ENCODE results near the gene ATP8A2.
"Not testable (repeated sequence)": the region's sequence is repeated elsewhere in the genome, so short reads cannot be mapped to it uniquely, and the experiment has no call there.

The ATP8A2 gene

GRCh38 chr13:25466880-25467279, 95.1 kb downstream of the ATP8A2 start:
- no peak for DNase-seq

GRCh38 chr13:25468325-25469168, 96.8 kb downstream of the ATP8A2 start:
- no peak for DNase-seq

GRCh38 chr13:25469169-25469525, 97.4 kb downstream of the ATP8A2 start:
- no peak for DNase-seq

GRCh38 chr13:25473864-25474263, 102.1 kb downstream of the ATP8A2 start:
- no peak for DNase-seq

- DNase-seq, result no peak
Measured at GRCh38 chr13:25478186-25478585, 106.4 kb downstream of the ATP8A2 start.

GRCh38 chr13:25489238-25489637, 117.5 kb downstream of the ATP8A2 start:
- no peak for DNase-seq

GRCh38 chr13:25490236-25490635, 118.5 kb downstream of the ATP8A2 start:
- no peak for DNase-seq

- DNase-seq, result no peak
Measured at GRCh38 chr13:25493931-25494640, 122.3 kb downstream of the ATP8A2 start.

GRCh38 chr13:25494698-25495411, 123.1 kb downstream of the ATP8A2 start:
- DNase-seq, result no peak

- DNase-seq, result no peak
Measured at GRCh38 chr13:25501231-25501630, 129.5 kb downstream of the ATP8A2 start.

GRCh38 chr13:25502031-25502430, 130.3 kb downstream of the ATP8A2 start:
- DNase-seq, result no peak

GRCh38 chr13:25502551-25502950, 130.8 kb downstream of the ATP8A2 start:
- DNase-seq, result no peak

GRCh38 chr13:25503856-25504255, 132.1 kb downstream of the ATP8A2 start:
- no peak for DNase-seq

- no peak for DNase-seq
Measured at GRCh38 chr13:25507841-25508240, 136.1 kb downstream of the ATP8A2 start.

GRCh38 chr13:25513060-25513459, 141.3 kb downstream of the ATP8A2 start:
- DNase-seq, result not testable (repeated sequence)

GRCh38 chr13:25518441-25518840, 146.7 kb downstream of the ATP8A2 start:
- DNase-seq, result no peak

GRCh38 chr13:25525884-25526283, 154.1 kb downstream of the ATP8A2 start:
- no peak for DNase-seq

- DNase-seq, result no peak
Measured at GRCh38 chr13:25528266-25528665, 156.5 kb downstream of the ATP8A2 start.

- DNase-seq, result no peak
Measured at GRCh38 chr13:25529425-25529824, 157.7 kb downstream of the ATP8A2 start.

- DNase-seq, result no peak
Measured at GRCh38 chr13:25538276-25538675, 166.5 kb downstream of the ATP8A2 start.

- DNase-seq, result no peak
Measured at GRCh38 chr13:25541434-25542123, 169.8 kb downstream of the ATP8A2 start.

- DNase-seq, result not testable (repeated sequence)
Measured at GRCh38 chr13:25548991-25549390, 177.2 kb downstream of the ATP8A2 start.

- no peak for DNase-seq
Measured at GRCh38 chr13:25561812-25562211, 190.0 kb downstream of the ATP8A2 start.

Measured in activated gamma-delta T cell treated with Interleukin-2 at 50 U/mL for 16 hours (primary cell).